C4-2B (cell line): ENCODE measurements around the gene MYO1H.

Experiments used
- H3K27ac ChIP-seq: fragments of 450-650 bp; 2 replicates; pipeline ENCODE4 v1.5.1; 2017
- CTCF ChIP-seq: fragments of 450-650 bp; conservative IDR thresholded peaks from 2 replicates; pipeline ENCODE4 v1.5.1; 2017; ENCODE audit warnings: mild to moderate bottlenecking
- ZFX ChIP-seq: fragments of 450-650 bp; IDR thresholded peaks from 2 replicates; pipeline ENCODE4 v1.6.1; 2017

The MYO1H gene

GRCh38 chr12:109451400-109451799 is 103.7 kb downstream of the MYO1H start:
- H3K27ac ChIP-seq = no peak overlapping the region
- TF ChIP-seq ZFX (no peak), CTCF (no peak)

GRCh38 chr12:109452489-109452888 is 104.8 kb downstream of the MYO1H start:
- no peak for TF ChIP-seq ZFX
- no peak for TF ChIP-seq CTCF
- H3K27ac ChIP-seq = no peak overlapping the region

GRCh38 chr12:109455706-109456105 is 108.0 kb downstream of the MYO1H start:
- H3K27ac ChIP-seq = no peak overlapping the region
- TF ChIP-seq ZFX = no peak
- TF ChIP-seq CTCF = no peak

- H3K27ac ChIP-seq = no peak overlapping the region
- no peak for TF ChIP-seq CTCF
- no peak for TF ChIP-seq ZFX
These were observed 110.4 kb downstream of the MYO1H start for GRCh38 chr12:109458086-109458485.

- no peak overlapping the region for H3K27ac ChIP-seq
- TF ChIP-seq CTCF (no peak), ZFX (no peak)
These were observed 111.1 kb downstream of the MYO1H start for GRCh38 chr12:109458771-109459208.

- no peak overlapping the region for H3K27ac ChIP-seq
These were observed 111.5 kb downstream of the MYO1H start for GRCh38 chr12:109459247-109459646.

GRCh38 chr12:109460538-109460937 is 112.8 kb downstream of the MYO1H start:
- H3K27ac ChIP-seq = no peak overlapping the region
- TF ChIP-seq ZFX = no peak
- no peak for TF ChIP-seq CTCF

More at GRCh38 chr12:109459247-109459646, 111.5 kb downstream of the MYO1H start:
- TF ChIP-seq ZFX = no peak
- no peak for TF ChIP-seq CTCF
